Endothelial cell (in vitro differentiated cells): Measurements from ENCODE around the gene PSMB10. TPM values are rescaled to one million over a fixed set of nuclear protein-coding genes. Genes with fewer than 3 reads are reported as not detected.

ENCODE experiments used
- DNase-seq: peaks from one replicate; pipeline ENCODE4 v3.0.0; 2021; ENCODE audit warnings: low spot score
- H3K27ac Mint-ChIP-seq: one replicate; pipeline ENCODE4 v1.8.0; 2021; ENCODE audit warnings: mixed read lengths, inconsistent platforms; ENCODE audit not compliant: unreplicated experiment
- H3K27me3 Mint-ChIP-seq: one replicate; pipeline ENCODE4 v1.8.0; 2021; ENCODE audit warnings: mild to moderate bottlenecking, moderate library complexity, mixed read lengths, inconsistent platforms; ENCODE audit not compliant: unreplicated experiment
- H3K36me3 Mint-ChIP-seq: one replicate; pipeline ENCODE4 v1.8.0; 2021; ENCODE audit warnings: mild to moderate bottlenecking, low read depth, mixed read lengths, inconsistent platforms; ENCODE audit not compliant: unreplicated experiment
- H3K4me1 Mint-ChIP-seq: one replicate; pipeline ENCODE4 v1.8.0; 2021; ENCODE audit warnings: mild to moderate bottlenecking, mixed read lengths, inconsistent platforms; ENCODE audit not compliant: unreplicated experiment
- H3K4me3 Mint-ChIP-seq: one replicate; pipeline ENCODE4 v1.8.0; 2021; ENCODE audit warnings: mild to moderate bottlenecking, mixed read lengths, inconsistent platforms; ENCODE audit not compliant: unreplicated experiment
- H3K9me3 Mint-ChIP-seq: one replicate; pipeline ENCODE4 v1.8.0; 2021; ENCODE audit warnings: mixed read lengths, inconsistent platforms; ENCODE audit not compliant: unreplicated experiment
- total RNA-seq: library from RNA; stranded (reverse); fragmentation: NEBNext Ultra II Directional; extraction: Animal tissue kit (Norgen Biotek cat#: 25700); gene quantifications from one replicate; pipeline ENCODE4 v1.2.1, GENCODE V29; 2021; ENCODE audit not compliant: unreplicated experiment
- TF ChIP-seq, protein P1 (sequence below): fragments of 200-600 bp; sonication (generic); IDR thresholded peaks from one replicate; pipeline ENCODE4 v1.5.0; 2021; ENCODE audit warnings: antibody characterized with exemption; ENCODE audit not compliant: unreplicated experiment

The PSMB10 gene
- total RNA-seq, 1 donor from 2014 or later = 15.3 TPM

- TF ChIP-seq, protein P1, sequence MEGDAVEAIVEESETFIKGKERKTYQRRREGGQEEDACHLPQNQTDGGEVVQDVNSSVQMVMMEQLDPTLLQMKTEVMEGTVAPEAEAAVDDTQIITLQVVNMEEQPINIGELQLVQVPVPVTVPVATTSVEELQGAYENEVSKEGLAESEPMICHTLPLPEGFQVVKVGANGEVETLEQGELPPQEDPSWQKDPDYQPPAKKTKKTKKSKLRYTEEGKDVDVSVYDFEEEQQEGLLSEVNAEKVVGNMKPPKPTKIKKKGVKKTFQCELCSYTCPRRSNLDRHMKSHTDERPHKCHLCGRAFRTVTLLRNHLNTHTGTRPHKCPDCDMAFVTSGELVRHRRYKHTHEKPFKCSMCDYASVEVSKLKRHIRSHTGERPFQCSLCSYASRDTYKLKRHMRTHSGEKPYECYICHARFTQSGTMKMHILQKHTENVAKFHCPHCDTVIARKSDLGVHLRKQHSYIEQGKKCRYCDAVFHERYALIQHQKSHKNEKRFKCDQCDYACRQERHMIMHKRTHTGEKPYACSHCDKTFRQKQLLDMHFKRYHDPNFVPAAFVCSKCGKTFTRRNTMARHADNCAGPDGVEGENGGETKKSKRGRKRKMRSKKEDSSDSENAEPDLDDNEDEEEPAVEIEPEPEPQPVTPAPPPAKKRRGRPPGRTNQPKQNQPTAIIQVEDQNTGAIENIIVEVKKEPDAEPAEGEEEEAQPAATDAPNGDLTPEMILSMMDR = no peak
- H3K27me3 Mint-ChIP-seq = peaks cover 23% of the 10 kb centered on the region
- H3K4me1 Mint-ChIP-seq = peaks cover 18% of the 10 kb centered on the region
- DNase-seq = no peak
- H3K9me3 Mint-ChIP-seq = no peaks in the 10 kb centered on the region
- peak overlapping the region; percentile 90 for H3K4me3 Mint-ChIP-seq
- H3K27ac Mint-ChIP-seq = peak overlapping the region; percentile 76
- peaks cover 11% of the 10 kb centered on the region for H3K36me3 Mint-ChIP-seq
Measured at GRCh38 chr16:67969254-67970039, 32.8 kb upstream of the PSMB10 start.

- H3K4me3 Mint-ChIP-seq = peak within 1 kb of the TSS; percentile 99
- TF ChIP-seq, protein P1 = no peak
- peak; percentile 83 for DNase-seq
- H3K4me1 Mint-ChIP-seq = peaks cover 20% of the 10 kb centered on the region
- peaks cover 25% of the 10 kb centered on the region for H3K27me3 Mint-ChIP-seq
- H3K36me3 Mint-ChIP-seq = peaks cover 11% of the 10 kb centered on the region
- peak within 1 kb of the TSS; percentile 78 for H3K27ac Mint-ChIP-seq
- H3K9me3 Mint-ChIP-seq = no peaks in the 10 kb centered on the region
Measured at GRCh38 chr16:67968400-67969253, 32.0 kb upstream of the PSMB10 start, which contains the start of gene SLC12A4. TSS of gene SLC12A4 (minus strand) at chr16:67968637. CDS start at chr16:67968553, 84 bp downstream.

DNA sequence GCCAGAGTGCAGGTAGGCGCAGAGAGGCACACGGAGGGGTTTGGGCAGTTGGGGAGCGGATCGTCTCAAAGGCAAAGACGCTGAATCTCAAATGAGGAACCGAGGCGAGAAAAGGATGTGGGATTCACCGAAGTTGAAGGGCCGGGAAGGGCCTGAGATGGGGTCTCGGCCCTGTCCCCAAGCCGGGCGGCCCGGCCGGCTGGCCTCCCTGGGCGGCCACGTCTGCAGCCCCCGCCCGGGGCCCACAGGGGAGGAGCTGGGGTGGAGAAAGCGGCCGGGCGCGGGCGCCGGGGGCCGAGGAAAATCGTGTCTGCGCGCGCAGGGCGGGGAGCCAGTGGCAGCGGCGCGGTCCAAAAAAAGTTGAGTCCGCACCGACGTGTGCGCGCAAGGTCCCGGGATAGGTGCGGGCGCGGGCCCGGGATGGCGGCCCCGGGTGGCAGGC is 31.3 kb upstream of the PSMB10 start:
- peaks cover 13% of the 10 kb centered on the region for H3K36me3 Mint-ChIP-seq
- DNase-seq = no peak
- H3K4me1 Mint-ChIP-seq = peaks cover 22% of the 10 kb centered on the region
- H3K9me3 Mint-ChIP-seq = no peaks in the 10 kb centered on the region
- H3K27me3 Mint-ChIP-seq = peaks cover 25% of the 10 kb centered on the region
- TF ChIP-seq, protein P1 = no peak
- peak overlapping the region; percentile 78 for H3K27ac Mint-ChIP-seq
- H3K4me3 Mint-ChIP-seq = peak overlapping the region; percentile 99

DNA sequence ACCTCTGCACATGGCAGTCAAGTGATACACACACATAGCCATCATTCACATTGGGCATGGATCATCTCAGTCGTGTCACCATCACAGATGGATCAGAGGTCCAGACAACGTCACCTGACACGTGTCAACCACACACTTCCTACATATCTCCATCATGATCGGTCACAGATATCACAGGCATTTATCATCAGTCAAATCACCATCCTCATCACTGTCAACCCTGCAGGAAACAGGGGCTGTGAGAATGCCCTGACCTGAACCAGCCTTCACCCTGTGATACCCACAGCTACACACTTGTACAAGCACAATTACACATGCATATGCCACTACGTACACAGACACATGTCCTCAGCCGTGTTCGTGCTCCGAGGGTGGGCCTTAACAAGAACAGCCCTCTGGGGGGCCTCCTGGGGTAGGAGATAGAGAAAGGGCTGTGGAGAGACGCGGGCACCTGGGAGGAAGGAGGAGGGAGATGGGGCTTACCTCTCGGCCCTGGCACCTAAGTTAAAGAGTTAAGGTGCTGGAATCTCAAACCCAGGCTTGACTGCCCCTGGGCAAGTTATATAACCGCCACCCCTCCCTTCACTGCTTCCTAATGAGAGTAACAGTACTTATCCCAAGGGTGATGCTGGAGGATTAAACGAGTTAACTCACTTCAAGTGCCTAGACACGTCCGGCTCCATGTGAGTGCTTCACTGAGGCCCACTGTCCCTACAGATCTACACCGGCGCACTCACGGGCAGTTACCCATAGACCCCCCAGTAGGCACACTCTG is 30.7 kb upstream of the PSMB10 start:
- TF ChIP-seq, protein P1 = no peak
- Mint-ChIP-seq H3K27ac (peak overlapping the region; percentile 78), H3K4me1 (peaks cover 28% of the 10 kb centered on the region), H3K9me3 (no peaks in the 10 kb centered on the region), H3K4me3 (peak overlapping the region; percentile 99), H3K36me3 (peaks cover 19% of the 10 kb centered on the region), H3K27me3 (peaks cover 28% of the 10 kb centered on the region)
- DNase-seq = no peak
